Measurements from ENCODE around the gene CIDEC.
A peak's percentile ranks its signal among the peaks of the same experiment; 100 is the strongest.

The CIDEC gene

DNA sequence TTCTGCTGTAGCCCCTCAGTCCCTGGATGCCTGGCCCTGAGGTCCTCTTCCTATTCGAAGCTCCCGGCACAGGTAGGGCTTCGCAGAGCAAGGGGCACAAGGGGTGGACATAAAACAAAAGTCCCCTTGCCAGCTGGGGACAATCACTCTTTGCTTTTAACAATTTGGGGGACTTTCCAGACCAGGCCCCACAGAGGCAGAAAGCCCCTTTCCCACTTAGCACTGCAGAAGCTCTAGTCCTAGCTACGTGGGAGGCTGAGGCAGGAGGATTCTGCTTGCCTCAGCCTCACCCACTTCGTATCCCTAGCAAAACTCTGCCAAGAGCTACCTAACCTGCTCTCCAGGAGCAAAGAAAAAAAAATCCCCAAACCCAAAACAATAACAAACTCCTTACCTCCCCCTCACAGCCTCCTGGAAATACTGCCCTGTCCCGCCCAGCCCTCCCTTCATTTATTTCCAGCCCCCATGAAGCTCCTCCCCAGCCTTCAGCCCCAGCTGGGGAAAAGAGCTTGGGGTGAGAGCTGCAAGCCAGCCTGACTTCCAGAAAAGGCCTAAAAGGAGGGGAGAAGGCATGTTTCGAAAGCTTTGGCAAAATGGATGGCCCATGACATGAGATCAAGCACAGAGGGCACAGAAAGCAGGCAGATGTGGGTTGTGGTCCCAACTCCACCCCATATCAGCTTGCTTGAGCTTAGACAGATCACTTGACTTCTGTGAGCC lies at the start of gene CIDEC:
TSS of gene CIDEC (minus strand) at position 424 of the 720 bp plus-strand sequence. CDS start 1,767 bp downstream, outside the sequence.
- no peak for DNase-seq

- no peak for DNase-seq
These were observed 48.1 kb upstream of the CIDEC start for GRCh38 chr3:9928158-9928557.

DNA sequence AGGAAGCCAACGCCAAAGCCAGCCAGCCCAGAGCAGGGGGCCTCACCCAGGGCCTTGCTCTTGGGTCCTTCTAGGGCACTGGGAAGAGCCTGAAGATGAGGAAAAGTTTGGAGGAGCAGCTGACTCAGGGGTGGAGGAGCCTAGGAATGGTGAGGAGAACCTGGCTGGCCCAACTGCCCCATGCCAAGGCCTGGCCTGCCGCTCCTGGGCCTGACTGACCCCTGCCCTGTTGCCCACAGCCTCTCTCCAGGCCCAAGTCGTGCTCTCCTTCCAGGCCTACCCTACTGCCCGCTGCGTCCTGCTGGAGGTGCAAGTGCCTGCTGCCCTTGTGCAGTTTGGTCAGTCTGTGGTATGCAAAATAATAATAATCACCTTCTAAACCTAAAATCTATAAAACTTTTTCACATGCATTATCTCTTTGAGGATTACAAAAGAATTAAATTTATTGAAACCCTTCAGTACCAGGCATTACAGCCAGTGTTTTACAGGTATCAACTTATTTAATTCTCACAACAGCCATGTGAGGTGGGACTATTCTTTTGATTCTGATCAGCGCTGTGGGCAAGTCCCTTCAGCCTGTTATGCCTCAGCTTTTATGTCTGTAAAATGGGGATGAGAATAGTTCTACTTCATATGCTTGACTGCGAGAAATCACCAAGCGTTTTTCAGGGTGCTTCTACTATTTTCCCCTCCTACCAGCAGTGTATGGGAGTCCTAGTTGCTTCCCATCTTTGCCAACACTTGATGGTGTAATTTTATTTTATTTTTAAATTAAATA lies 38.4 kb upstream of the CIDEC start:
- DNase-seq: no peak

- DNase-seq: no peak
These were observed 37.8 kb upstream of the CIDEC start for GRCh38 chr3:9917820-9918219.

GRCh38 chr3:9916734-9917680 lies 37.0 kb upstream of the CIDEC start, which contains the start of gene IL17RC:
Gene IL17RC (plus strand): TSS chr3:9917098. CDS start chr3:9917316, 218 bp downstream.
- DNase-seq: peak; percentile 65 to 80

DNA sequence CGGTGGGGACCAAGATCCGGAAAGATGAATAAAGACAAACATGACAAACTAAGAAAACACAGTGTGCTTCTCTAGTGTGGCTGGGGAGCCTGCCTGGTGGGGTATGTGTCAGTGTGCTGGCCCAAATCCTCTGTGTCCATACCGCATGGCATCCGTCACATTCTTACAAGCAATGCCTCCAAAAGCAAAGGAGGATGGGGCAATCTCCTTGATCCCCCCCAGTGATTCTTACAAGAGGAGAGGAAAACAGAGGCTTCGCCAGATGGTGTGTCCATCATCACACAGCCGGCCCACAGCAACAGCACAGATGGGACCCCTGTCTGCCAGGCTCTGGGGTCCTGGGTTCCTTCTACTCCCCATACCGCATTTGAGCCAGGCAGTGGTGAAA lies 36.3 kb upstream of the CIDEC start:
- DNase-seq: no peak

- no peak for DNase-seq
These were observed 35.4 kb upstream of the CIDEC start for GRCh38 chr3:9915254-9916141.

DNA sequence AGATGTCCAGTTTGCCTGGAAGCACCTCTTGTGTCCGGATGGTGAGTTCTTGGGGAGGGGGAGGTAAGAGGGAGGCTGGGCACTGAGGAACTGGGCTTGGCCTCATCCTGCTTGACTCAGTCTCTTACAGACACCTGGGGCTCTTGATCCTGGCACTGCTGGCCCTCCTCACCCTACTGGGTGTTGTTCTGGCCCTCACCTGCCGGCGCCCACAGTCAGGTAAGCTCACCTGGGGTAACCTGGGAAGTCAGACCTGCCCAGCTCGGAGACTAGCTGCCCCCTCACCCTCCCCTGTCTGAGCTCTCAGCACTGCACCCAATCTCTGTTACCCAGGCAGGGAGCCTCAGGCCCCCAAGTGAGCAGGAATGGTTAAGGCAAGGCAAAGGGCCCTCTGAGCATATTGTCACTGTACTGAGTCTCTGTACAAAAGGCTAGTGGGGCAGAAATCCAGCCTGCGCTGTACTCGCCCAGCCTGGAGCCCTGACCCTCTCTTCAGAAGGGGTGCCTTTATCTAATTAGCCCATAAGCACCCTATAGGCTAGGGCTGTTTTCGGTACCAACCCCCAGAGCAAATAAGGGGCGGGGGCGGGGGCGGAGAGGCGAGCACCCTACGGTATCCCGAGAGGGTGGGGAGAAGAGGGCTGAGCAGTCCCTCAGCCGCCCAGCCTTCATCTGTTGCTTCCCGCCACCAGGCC lies 34.7 kb upstream of the CIDEC start:
- peak in 1 of 2 experiments; percentile 14 for DNase-seq

DNA sequence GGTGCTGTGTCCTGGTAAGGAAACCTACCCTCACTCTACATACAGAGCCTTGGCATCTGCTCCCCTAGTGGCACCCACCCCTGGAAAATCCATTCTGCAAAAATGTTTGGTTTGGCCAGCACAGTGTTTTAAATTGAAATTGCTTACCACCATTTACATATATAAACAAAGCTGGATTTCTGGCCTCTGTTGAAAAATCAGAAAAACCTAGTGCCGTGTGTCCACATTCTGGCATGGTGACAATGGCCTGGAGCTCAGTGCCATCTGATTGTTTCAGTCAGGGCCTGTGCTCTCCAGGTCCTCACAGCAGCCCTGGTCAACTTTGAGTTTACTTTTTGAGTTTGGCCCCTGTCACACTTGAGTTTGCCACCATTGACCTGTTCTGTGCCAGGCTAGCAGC lies 34.0 kb upstream of the CIDEC start:
- no peak for DNase-seq

- no peak for DNase-seq
These were observed 33.5 kb upstream of the CIDEC start for GRCh38 chr3:9913601-9914000.

- no peak for DNase-seq
These were observed 32.4 kb upstream of the CIDEC start for GRCh38 chr3:9912294-9912935.

DNA sequence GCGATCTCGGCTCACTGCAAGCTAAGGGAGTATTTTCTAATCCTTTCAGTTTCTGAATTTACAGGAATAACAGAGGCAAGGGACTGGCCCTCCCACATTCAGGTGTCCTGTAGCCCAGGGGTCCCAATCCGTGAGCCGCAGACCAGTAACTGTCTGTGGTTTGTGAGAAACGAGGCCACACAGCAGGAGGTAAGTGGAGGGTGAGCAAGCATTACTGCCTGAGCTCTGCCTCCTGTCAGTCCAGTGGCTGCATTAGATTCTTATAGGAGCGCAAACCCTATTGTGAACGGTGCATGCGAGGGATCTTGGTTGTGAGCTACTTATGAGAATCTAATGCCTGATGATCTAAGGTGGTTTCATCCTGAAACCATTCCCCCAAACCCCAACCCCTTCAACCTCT lies 31.8 kb upstream of the CIDEC start:
- DNase-seq: no peak

GRCh38 chr3:9909221-9910013 lies 29.4 kb upstream of the CIDEC start:
- no peak for DNase-seq

DNA sequence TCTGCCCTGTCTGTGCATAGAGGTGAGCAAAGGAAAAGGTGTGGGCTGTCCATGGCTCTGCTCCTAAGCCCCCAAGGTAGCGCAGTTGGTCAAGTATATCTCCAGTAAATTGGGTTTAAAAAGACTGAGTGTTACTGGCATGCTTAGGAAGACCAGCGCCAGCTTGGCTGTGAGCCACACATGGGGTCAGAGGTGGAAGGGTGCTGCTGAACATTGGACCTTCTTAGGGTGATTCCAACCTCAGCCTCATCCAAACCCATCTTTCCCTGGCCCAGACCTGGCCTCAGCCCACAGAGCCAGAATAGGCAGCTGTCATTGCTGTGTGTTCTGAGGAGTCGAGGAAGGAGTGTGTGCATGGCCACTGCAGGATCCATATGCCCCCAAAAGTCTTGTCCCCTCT lies 28.2 kb upstream of the CIDEC start:
- no peak for DNase-seq

DNA sequence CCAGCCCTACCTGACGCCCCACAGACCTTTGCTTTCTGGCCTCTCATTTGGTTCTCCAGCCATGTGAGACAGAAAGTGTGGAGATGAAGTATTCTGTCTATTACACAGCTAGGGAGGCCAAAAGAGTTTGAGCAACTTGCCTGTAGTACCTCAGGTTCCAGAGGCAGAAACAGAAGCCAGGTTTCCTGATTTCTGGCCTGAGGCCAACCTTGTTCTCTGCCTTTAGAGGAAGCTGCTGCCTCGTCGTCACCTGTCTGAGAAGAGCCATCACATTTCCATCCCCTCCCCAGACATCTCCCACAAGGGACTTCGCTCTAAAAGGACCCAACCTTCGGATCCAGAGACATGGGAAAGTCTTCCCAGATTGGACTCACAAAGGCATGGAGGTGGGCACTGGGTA lies 26.4 kb upstream of the CIDEC start:
- DNase-seq: no peak

GRCh38 chr3:9903904-9904303 lies 23.9 kb upstream of the CIDEC start:
- DNase-seq: no peak

GRCh38 chr3:9903238-9903624 lies 23.2 kb upstream of the CIDEC start:
- DNase-seq: no peak

DNA sequence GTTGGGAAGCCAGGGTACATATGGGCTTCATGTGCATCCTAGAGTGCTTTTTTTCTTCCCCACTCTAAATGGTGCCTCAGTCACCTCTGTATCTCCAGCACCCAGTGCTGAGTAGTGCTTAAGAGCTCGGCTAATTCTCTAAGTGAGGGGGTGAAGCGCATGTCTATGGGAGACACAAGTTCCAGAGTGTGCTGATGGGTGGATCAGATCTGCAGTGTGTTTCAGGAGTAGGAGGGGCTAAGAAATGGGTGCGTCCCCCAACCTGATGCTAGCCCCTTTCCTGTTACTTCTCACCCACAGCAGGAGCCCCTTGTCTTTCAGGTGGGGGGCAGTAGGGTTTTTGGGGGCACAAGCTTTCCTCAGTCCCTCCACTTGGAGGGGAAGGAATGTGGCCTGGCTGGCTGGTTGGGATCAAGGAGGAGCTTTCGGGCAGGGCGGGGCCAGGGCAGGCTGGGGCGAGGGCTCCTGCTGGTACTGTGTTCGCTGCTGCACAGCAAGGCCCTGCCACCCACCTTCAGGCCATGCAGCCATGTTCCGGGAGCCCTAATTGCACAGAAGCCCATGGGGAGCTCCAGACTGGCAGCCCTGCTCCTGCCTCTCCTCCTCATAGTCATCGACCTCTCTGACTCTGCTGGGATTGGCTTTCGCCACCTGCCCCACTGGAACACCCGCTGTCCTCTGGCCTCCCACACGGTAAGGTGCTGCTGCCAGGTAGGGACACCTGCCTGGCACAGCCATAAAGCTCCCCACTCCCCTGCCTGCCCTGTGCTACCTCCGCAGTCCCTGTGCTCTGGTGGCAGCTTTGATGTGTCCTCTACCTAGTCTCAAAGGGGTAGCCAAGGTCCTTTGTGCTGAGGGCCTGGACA lies 22.6 kb upstream of the CIDEC start, which contains the start of gene IL17RE:
TSS of gene IL17RE (plus strand) at position 477 of the 866 bp plus-strand sequence. CDS start at position 562, 85 bp downstream.
- no peak for DNase-seq

GRCh38 chr3:9901967-9902366 lies 21.9 kb upstream of the CIDEC start:
- no peak for DNase-seq

Measured in SHP77 (cell line).